ENCODE results near the gene RFXANK. TPM values are rescaled to one million over a fixed set of nuclear protein-coding genes. Genes with fewer than 3 reads are reported as not detected.

Gene RFXANK
- total and polyA plus RNA-seq, 2 donors (not counting 1 experiment from before 2014, with no cell fraction given): 77.9 to 100 TPM

DNA sequence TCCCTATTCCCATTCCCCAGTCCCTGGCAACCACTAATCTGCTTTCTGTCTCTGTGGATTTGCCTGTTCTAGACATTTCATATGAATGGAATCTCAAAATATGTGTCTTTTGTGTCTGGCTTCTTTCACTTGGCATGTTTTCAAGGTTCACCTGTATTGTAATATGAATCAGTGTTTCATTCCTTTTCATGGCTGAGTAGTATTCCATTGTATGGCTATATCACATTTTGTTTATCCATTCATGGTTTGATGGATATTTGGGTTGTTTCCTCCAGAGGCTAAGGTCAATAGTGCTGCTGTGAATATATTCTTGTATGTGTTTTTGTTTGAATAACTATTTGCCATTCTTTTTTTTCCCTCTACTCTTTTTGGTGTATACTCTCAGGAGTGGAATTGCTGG, 44.1 kb downstream of the RFXANK start:
- Histone ChIP-seq H3K9me3 (ENCODE audit: control extremely low read depth in 1 of 3, control insufficient read depth in 2 of 3, insufficient read depth in 1 of 3, low read length in 2 of 3) (peaks cover 4 to 50% (median 25%) of the 10 kb centered on the region in 3 donors), H3K36me3 (replicated peaks in 1 of 2; ENCODE audit: control extremely low read depth in 1 of 2, control insufficient read depth in 1 of 2, extremely low read depth in 1 of 2, insufficient read depth in 2 of 2, low read length in 1 of 2) (no peaks in the 10 kb centered on the region), H3K4me1 (ENCODE audit: control insufficient read depth in 2 of 2, insufficient read depth in 2 of 2, low read length in 2 of 2) (no peaks in the 10 kb centered on the region), H3K4me3 (ENCODE audit: control extremely low read depth in 1 of 5, extremely low read depth in 1 of 5, insufficient read depth in 1 of 5, low read depth in 2 of 5, low read length in 4 of 5) (no peak overlapping the region), H4K20me1 (ENCODE audit: control insufficient read depth, insufficient read depth, low read length, poor library complexity, severe bottlenecking) (no peaks in the 10 kb centered on the region), H2AFZ (ENCODE audit: insufficient read depth, low read depth, low read length, poor library complexity, severe bottlenecking) (no peak overlapping the region), H3K9ac (ENCODE audit: low read length) (no peak overlapping the region), H3K79me2 (ENCODE audit: control insufficient read depth, insufficient read depth, low read length) (no peaks in the 10 kb centered on the region), H3K27me3 (replicated peaks in 1 of 4; ENCODE audit: control extremely low read depth in 1 of 4, control insufficient read depth in 3 of 4, insufficient read depth in 4 of 4, low read length in 3 of 4) (peaks cover 0 to 11% (median 4%) of the 10 kb centered on the region in 4 experiments), H3K4me2 (replicated peaks; ENCODE audit: low read depth, low read length, poor library complexity, severe bottlenecking) (no peak overlapping the region), H3K27ac (ENCODE audit: low read length in 2 of 2) (no peak overlapping the region)
- DNase-seq: no peak
- Mint-ChIP-seq H3K9me3 (ENCODE audit: insufficient read depth) (peaks cover 8% of the 10 kb centered on the region), H3K27ac (no peak overlapping the region), H3K4me3 (no peak overlapping the region), H3K27me3 (peaks cover 17% of the 10 kb centered on the region), H3K4me1 (no peaks in the 10 kb centered on the region)
- TF ChIP-seq EZH2 (IDR thresholded peaks at IDR 0.05; ENCODE audit: borderline replicate concordance, insufficient read depth, low read depth, low read length, poor library complexity, severe bottlenecking): no peak
- TF ChIP-seq, protein P1, sequence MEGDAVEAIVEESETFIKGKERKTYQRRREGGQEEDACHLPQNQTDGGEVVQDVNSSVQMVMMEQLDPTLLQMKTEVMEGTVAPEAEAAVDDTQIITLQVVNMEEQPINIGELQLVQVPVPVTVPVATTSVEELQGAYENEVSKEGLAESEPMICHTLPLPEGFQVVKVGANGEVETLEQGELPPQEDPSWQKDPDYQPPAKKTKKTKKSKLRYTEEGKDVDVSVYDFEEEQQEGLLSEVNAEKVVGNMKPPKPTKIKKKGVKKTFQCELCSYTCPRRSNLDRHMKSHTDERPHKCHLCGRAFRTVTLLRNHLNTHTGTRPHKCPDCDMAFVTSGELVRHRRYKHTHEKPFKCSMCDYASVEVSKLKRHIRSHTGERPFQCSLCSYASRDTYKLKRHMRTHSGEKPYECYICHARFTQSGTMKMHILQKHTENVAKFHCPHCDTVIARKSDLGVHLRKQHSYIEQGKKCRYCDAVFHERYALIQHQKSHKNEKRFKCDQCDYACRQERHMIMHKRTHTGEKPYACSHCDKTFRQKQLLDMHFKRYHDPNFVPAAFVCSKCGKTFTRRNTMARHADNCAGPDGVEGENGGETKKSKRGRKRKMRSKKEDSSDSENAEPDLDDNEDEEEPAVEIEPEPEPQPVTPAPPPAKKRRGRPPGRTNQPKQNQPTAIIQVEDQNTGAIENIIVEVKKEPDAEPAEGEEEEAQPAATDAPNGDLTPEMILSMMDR (IDR thresholded peaks at IDR 0.05): no peak
- intact Hi-C loops (cut with micrococcal nuclease): no loop called here
- ATAC-seq (ENCODE audit: low read depth): no peak
- CTCF ChIA-PET: no interaction called here
- POLR2A ChIA-PET: no interaction called here

DNA sequence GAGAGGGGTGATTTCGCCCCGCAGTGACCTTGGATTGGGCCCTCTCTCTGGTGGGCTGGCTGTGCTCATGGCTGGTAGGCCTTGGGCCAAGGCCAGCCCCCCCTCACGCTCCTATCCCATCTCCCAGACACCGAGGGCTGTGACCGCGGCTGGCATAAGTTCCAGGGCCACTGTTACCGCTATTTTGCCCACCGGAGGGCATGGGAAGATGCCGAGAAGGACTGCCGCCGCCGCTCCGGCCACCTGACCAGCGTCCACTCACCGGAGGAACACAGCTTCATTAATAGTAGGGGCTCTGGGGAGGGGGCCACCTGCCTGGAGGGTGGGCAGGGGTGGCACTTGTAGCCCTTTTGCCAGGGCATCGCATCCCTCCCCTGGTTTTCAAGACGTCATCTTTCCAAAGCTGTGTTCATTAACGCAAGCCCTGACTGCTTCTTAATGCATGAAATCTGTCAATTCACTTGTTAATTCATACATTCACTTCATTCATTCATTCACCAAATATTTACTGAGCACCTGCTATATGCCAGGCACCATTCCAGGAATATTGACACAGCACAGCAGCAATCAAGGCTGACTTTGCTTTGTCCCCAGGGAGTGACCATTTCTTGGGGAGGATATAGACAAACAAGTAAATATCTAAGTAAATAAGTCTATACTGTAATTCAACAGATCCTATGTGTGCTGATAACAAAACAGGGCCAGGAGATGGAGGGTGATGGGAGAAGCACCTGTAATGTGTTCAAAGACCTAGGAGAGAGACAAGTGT, 46.3 kb downstream of the RFXANK start:
- 94% methylated on average over 17 of the region's 18 CpGs for WGBS (ENCODE audit: insufficient coverage)
- TF ChIP-seq, protein P1 (IDR thresholded peaks at IDR 0.05): no peak
- TF ChIP-seq EZH2 (IDR thresholded peaks at IDR 0.05; ENCODE audit: borderline replicate concordance, insufficient read depth, low read depth, low read length, poor library complexity, severe bottlenecking): no peak
- intact Hi-C loops (cut with micrococcal nuclease): no loop called here

More for the DNA sequence above, 46.3 kb downstream of the RFXANK start:
- Mint-ChIP-seq H3K9me3 (ENCODE audit: insufficient read depth) (peaks cover 8% of the 10 kb centered on the region), H3K4me3 (no peak overlapping the region), H3K27me3 (peaks cover 13% of the 10 kb centered on the region), H3K27ac (no peak overlapping the region), H3K4me1 (no peaks in the 10 kb centered on the region)
- no peaks in the 10 kb centered on the region for H3K79me2 ChIP-seq (ENCODE audit: control insufficient read depth, insufficient read depth, low read length)
- no peak overlapping the region for H2AFZ ChIP-seq (ENCODE audit: insufficient read depth, low read depth, low read length, poor library complexity, severe bottlenecking)
- no peaks in the 10 kb centered on the region for H3K36me3 ChIP-seq (replicated peaks in 1 of 2; ENCODE audit: control extremely low read depth in 1 of 2, control insufficient read depth in 1 of 2, extremely low read depth in 1 of 2, insufficient read depth in 2 of 2, low read length in 1 of 2)
- ATAC-seq (ENCODE audit: low read depth) (no peak), DNase-seq (no peak)
- no peaks in the 10 kb centered on the region for H4K20me1 ChIP-seq (ENCODE audit: control insufficient read depth, insufficient read depth, low read length, poor library complexity, severe bottlenecking)
- peaks cover 4 to 40% (median 25%) of the 10 kb centered on the region in 3 donors for H3K9me3 ChIP-seq (ENCODE audit: control extremely low read depth in 1 of 3, control insufficient read depth in 2 of 3, insufficient read depth in 1 of 3, low read length in 2 of 3)
- H3K4me3 ChIP-seq (ENCODE audit: control extremely low read depth in 1 of 5, extremely low read depth in 1 of 5, insufficient read depth in 1 of 5, low read depth in 2 of 5, low read length in 4 of 5): no peak overlapping the region
- H3K27me3 ChIP-seq (replicated peaks in 1 of 4; ENCODE audit: control extremely low read depth in 1 of 4, control insufficient read depth in 3 of 4, insufficient read depth in 4 of 4, low read length in 3 of 4): peaks cover 0 to 12% (median 4%) of the 10 kb centered on the region in 4 experiments
- no peak overlapping the region for H3K4me2 ChIP-seq (replicated peaks; ENCODE audit: low read depth, low read length, poor library complexity, severe bottlenecking)
- POLR2A ChIA-PET: no interaction called here
- no peak overlapping the region for H3K9ac ChIP-seq (ENCODE audit: low read length)
- CTCF ChIA-PET: no interaction called here
- no peaks in the 10 kb centered on the region for H3K4me1 ChIP-seq (ENCODE audit: control insufficient read depth in 2 of 2, insufficient read depth in 2 of 2, low read length in 2 of 2)
- H3K27ac ChIP-seq (ENCODE audit: low read length in 2 of 2): no peak overlapping the region

Data from B cell (primary cell).